GM19193 (cell line): ENCODE measurements around the gene TNPO1.

Experiments
- POLR2A ChIP-seq: IDR thresholded peaks from 4 replicates; pipeline ENCODE4 v1.6.1; 2011; ENCODE audit not compliant: insufficient read depth, insufficient read length; ENCODE audit errors: extremely low read depth

TNPO1 gene

GRCh38 chr5:72816284-72817075 is at the start of gene TNPO1:
Gene TNPO1 (plus strand): TSS chr5:72816661. CDS start chr5:72816738, 77 bp downstream.
- TF ChIP-seq POLR2A: peak; percentile 94

GRCh38 chr5:72767289-72768010 is 49.0 kb upstream of the TNPO1 start:
- TF ChIP-seq POLR2A: no peak

GRCh38 chr5:72770266-72770665 is 46.2 kb upstream of the TNPO1 start:
- TF ChIP-seq POLR2A: no peak

GRCh38 chr5:72776684-72777083 is 39.8 kb upstream of the TNPO1 start:
- TF ChIP-seq POLR2A: no peak

- no peak for TF ChIP-seq POLR2A
These were observed 36.9 kb upstream of the TNPO1 start for GRCh38 chr5:72779520-72779919.

GRCh38 chr5:72783354-72783753 is 33.1 kb upstream of the TNPO1 start:
- TF ChIP-seq POLR2A: no peak

GRCh38 chr5:72784129-72784528 is 32.3 kb upstream of the TNPO1 start:
- TF ChIP-seq POLR2A: no peak

GRCh38 chr5:72785801-72786200 is 30.7 kb upstream of the TNPO1 start:
- TF ChIP-seq POLR2A: no peak

GRCh38 chr5:72786676-72787075 is 29.8 kb upstream of the TNPO1 start:
- TF ChIP-seq POLR2A: no peak

- no peak for TF ChIP-seq POLR2A
These were observed 27.5 kb upstream of the TNPO1 start for GRCh38 chr5:72788866-72789505.

- no peak for TF ChIP-seq POLR2A
These were observed 26.3 kb upstream of the TNPO1 start for GRCh38 chr5:72790186-72790585.

GRCh38 chr5:72796001-72796400 is 20.5 kb upstream of the TNPO1 start:
- TF ChIP-seq POLR2A: no peak

GRCh38 chr5:72799721-72800120 is 16.7 kb upstream of the TNPO1 start:
- TF ChIP-seq POLR2A: no peak

GRCh38 chr5:72811849-72812248 is 4.6 kb upstream of the TNPO1 start:
- TF ChIP-seq POLR2A: no peak

GRCh38 chr5:72812488-72812887 is 4.0 kb upstream of the TNPO1 start:
- TF ChIP-seq POLR2A: no peak
